ENCODE measurements around the gene DBNL.
"Not testable (repeated sequence)": the region's sequence is repeated elsewhere in the genome, so short reads cannot be mapped to it uniquely, and the experiment has no call there.

The DBNL gene

GRCh38 chr7:44031319-44031718 lies 13.2 kb upstream of the DBNL start:
- H3K36me3 ChIP-seq (ENCODE audit: insufficient read depth, insufficient read length, low read length); DNase-seq (ENCODE audit: low read depth, low spot score); H3K4me1 ChIP-seq (ENCODE audit: insufficient read depth, insufficient read length); H3K27me3 ChIP-seq (ENCODE audit: insufficient read depth, insufficient read length); H3K4me3 ChIP-seq (ENCODE audit: insufficient read length, low read depth); H3K9me3 ChIP-seq (ENCODE audit: insufficient read depth, low read length); H3K9ac ChIP-seq (ENCODE audit: insufficient read length, low read depth): not testable (repeated sequence)

DNA sequence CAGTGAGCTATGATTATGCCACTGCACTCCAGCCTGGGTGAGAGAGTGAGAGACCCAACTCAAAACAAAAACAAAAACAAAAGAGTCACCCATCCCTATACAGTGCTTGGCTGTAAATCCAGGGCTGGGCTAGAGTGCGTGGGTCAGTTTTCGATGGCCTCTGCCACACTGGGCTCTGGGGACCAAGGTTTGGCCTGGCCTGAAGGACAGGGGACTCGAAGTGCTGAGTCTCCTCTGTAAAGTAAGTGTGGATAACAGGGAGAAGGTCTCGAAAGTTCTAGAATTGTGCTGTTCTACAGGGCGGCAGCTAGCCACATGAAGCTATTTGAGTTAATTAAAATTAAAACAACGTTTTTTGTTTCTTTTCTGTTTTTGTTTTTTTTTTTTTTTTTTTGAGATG lies 12.5 kb upstream of the DBNL start:
- H3K4me1 ChIP-seq (ENCODE audit: insufficient read depth, insufficient read length); H3K36me3 ChIP-seq (ENCODE audit: insufficient read depth, insufficient read length, low read length); H3K9ac ChIP-seq (ENCODE audit: insufficient read length, low read depth); H3K4me3 ChIP-seq (ENCODE audit: insufficient read length, low read depth); H3K27me3 ChIP-seq (ENCODE audit: insufficient read depth, insufficient read length); DNase-seq (ENCODE audit: low read depth, low spot score); H3K9me3 ChIP-seq (ENCODE audit: insufficient read depth, low read length): not testable (repeated sequence)

GRCh38 chr7:44033971-44034844 lies 10.3 kb upstream of the DBNL start:
- not testable (repeated sequence) for DNase-seq (ENCODE audit: low read depth, low spot score); H3K9me3 ChIP-seq (ENCODE audit: insufficient read depth, low read length); H3K4me3 ChIP-seq (ENCODE audit: insufficient read length, low read depth); H3K36me3 ChIP-seq (ENCODE audit: insufficient read depth, insufficient read length, low read length); H3K9ac ChIP-seq (ENCODE audit: insufficient read length, low read depth); H3K4me1 ChIP-seq (ENCODE audit: insufficient read depth, insufficient read length); H3K27me3 ChIP-seq (ENCODE audit: insufficient read depth, insufficient read length)

DNA sequence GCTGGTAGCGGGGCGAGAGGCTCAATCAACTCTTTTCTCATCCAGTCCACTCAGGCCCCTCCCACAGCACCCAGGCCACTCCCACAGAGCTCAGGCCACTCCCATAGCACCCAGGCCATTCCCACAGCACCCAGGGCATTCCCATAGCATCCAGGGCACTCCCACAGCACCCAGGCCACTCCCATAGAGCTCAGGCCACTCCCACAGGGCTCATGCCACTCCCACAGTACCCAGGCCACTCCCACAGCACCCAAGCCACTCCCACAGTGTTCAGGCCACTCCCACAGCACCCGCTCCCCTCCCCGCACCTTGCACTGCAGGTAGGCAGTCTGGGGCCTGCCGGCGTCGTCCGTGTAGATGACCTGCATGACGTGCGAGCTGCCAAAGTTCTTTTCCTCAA lies 8.1 kb upstream of the DBNL start:
- not testable (repeated sequence) for H3K36me3 ChIP-seq (ENCODE audit: insufficient read depth, insufficient read length, low read length); DNase-seq (ENCODE audit: low read depth, low spot score); H3K27me3 ChIP-seq (ENCODE audit: insufficient read depth, insufficient read length); H3K9ac ChIP-seq (ENCODE audit: insufficient read length, low read depth); H3K4me1 ChIP-seq (ENCODE audit: insufficient read depth, insufficient read length); H3K9me3 ChIP-seq (ENCODE audit: insufficient read depth, low read length); H3K4me3 ChIP-seq (ENCODE audit: insufficient read length, low read depth)

- not testable (repeated sequence) for DNase-seq (ENCODE audit: low read depth, low spot score); H3K9me3 ChIP-seq (ENCODE audit: insufficient read depth, low read length); H3K4me3 ChIP-seq (ENCODE audit: insufficient read length, low read depth); H3K4me1 ChIP-seq (ENCODE audit: insufficient read depth, insufficient read length); H3K9ac ChIP-seq (ENCODE audit: insufficient read length, low read depth); H3K36me3 ChIP-seq (ENCODE audit: insufficient read depth, insufficient read length, low read length)
- peaks cover 18% of the 10 kb centered on the region for H3K27me3 ChIP-seq (ENCODE audit: insufficient read depth, insufficient read length)
Measured at GRCh38 chr7:44037951-44038350, 6.6 kb upstream of the DBNL start.

- H3K27me3 ChIP-seq (ENCODE audit: insufficient read depth, insufficient read length): peaks cover 18% of the 10 kb centered on the region
- not testable (repeated sequence) for DNase-seq (ENCODE audit: low read depth, low spot score); H3K4me1 ChIP-seq (ENCODE audit: insufficient read depth, insufficient read length); H3K4me3 ChIP-seq (ENCODE audit: insufficient read length, low read depth); H3K9ac ChIP-seq (ENCODE audit: insufficient read length, low read depth); H3K36me3 ChIP-seq (ENCODE audit: insufficient read depth, insufficient read length, low read length); H3K9me3 ChIP-seq (ENCODE audit: insufficient read depth, low read length)
Measured at GRCh38 chr7:44038553-44038952, 5.9 kb upstream of the DBNL start.

- not testable (repeated sequence) for H3K9ac ChIP-seq (ENCODE audit: insufficient read length, low read depth); H3K4me1 ChIP-seq (ENCODE audit: insufficient read depth, insufficient read length); DNase-seq (ENCODE audit: low read depth, low spot score); H3K9me3 ChIP-seq (ENCODE audit: insufficient read depth, low read length); H3K4me3 ChIP-seq (ENCODE audit: insufficient read length, low read depth); H3K36me3 ChIP-seq (ENCODE audit: insufficient read depth, insufficient read length, low read length)
- H3K27me3 ChIP-seq (ENCODE audit: insufficient read depth, insufficient read length): peaks cover 18% of the 10 kb centered on the region
Measured at GRCh38 chr7:44038961-44039558, 5.4 kb upstream of the DBNL start.

DNA sequence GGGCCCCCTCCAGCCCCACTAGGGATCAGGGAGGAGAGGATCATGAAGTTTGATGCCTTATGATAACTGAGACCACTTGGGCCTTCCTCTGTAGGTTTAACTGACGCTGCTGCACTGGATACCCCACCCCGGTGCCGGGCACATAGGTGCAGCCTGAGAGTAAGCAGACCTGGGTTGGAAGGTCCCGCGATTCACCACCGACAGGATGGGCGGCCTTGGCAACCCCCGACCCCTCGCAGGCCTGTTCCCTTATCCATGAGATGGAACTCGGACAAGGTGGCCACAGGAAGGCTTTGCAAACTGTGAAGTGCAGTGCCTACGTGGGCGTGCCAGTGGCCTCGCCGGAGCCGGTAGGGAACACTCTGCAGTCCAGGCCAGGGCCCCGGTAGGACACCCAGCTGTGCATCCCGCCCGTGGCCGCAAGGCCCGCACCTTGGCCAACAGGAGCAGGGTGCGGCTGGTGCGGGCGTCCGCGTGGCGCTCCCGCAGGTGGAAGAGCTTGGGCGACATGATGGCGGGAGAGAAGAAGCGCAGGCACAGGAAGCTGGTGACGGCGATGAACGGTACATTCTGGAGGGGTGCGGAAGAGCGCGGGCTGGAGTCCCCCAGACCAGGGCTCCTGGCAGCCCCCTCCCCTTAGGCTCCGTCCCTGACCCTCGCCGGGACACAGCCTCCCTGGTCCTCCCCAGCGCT lies 4.6 kb upstream of the DBNL start:
- H3K27me3 ChIP-seq (ENCODE audit: insufficient read depth, insufficient read length): peaks cover 18% of the 10 kb centered on the region
- not testable (repeated sequence) for H3K4me3 ChIP-seq (ENCODE audit: insufficient read length, low read depth); H3K9ac ChIP-seq (ENCODE audit: insufficient read length, low read depth); H3K36me3 ChIP-seq (ENCODE audit: insufficient read depth, insufficient read length, low read length); H3K9me3 ChIP-seq (ENCODE audit: insufficient read depth, low read length); DNase-seq (ENCODE audit: low read depth, low spot score); H3K4me1 ChIP-seq (ENCODE audit: insufficient read depth, insufficient read length)

GRCh38 chr7:44040493-44040891 lies 4.0 kb upstream of the DBNL start:
- peak overlapping the region; percentile 50 for H3K9ac ChIP-seq (ENCODE audit: insufficient read length, low read depth)
- H3K4me3 ChIP-seq (ENCODE audit: insufficient read length, low read depth): peak overlapping the region; percentile 15
- DNase-seq (ENCODE audit: low read depth, low spot score); H3K36me3 ChIP-seq (ENCODE audit: insufficient read depth, insufficient read length, low read length); H3K4me1 ChIP-seq (ENCODE audit: insufficient read depth, insufficient read length); H3K9me3 ChIP-seq (ENCODE audit: insufficient read depth, low read length): not testable (repeated sequence)
- peaks cover 18% of the 10 kb centered on the region for H3K27me3 ChIP-seq (ENCODE audit: insufficient read depth, insufficient read length)
